ENCODE results near the gene DCUN1D1.

DCUN1D1 gene

DNA sequence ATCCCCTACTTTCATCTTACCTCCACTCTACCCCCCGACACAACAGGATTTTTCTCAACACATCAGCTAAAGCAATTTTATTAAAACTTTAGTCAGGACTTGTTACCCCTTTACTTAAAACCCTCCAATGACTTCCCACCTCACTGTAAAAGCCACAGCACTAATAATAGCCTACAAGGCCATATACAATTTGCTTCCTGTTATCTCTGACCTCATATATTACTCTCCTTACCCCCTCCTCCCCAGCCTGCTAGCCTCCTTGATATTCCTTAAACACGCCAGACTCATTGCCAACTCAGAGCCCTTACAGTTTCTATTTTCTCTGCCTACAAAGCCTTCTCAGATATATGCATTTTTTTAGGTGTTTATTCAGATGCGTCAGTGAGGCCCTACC is 54.4 kb downstream of the DCUN1D1 start:
- TF ChIP-seq, protein P1, sequence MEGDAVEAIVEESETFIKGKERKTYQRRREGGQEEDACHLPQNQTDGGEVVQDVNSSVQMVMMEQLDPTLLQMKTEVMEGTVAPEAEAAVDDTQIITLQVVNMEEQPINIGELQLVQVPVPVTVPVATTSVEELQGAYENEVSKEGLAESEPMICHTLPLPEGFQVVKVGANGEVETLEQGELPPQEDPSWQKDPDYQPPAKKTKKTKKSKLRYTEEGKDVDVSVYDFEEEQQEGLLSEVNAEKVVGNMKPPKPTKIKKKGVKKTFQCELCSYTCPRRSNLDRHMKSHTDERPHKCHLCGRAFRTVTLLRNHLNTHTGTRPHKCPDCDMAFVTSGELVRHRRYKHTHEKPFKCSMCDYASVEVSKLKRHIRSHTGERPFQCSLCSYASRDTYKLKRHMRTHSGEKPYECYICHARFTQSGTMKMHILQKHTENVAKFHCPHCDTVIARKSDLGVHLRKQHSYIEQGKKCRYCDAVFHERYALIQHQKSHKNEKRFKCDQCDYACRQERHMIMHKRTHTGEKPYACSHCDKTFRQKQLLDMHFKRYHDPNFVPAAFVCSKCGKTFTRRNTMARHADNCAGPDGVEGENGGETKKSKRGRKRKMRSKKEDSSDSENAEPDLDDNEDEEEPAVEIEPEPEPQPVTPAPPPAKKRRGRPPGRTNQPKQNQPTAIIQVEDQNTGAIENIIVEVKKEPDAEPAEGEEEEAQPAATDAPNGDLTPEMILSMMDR (conservative IDR thresholded peaks at IDR 0.05), result no peak

DNA sequence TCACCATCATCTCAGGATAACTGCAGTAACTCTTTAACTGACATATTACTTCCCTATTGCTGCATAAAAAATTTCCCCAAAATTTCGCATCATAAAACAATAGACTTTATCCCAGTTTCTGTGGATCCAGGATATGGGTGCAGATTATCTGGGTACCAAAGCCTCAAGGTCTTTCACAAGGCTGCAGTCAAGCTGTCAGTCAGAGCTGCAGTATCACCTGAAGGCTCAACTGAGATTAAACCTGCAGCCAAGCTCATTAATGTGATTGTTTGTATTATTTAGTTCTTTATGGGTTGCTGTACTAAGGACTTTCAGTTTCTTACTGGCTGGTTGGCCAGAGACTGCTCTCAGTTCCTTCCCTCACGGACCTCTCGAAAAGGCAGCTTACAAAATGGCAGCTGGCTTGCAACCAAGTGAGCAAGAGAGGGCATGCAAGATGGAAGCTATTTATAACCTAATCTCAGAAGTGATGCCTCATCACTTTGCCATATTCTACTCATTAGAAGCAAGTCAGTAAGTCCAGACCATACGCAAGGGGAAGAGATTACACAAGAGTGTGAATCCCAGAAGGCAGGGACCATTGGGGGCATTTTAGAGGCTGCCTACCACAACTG is 54.9 kb downstream of the DCUN1D1 start:
- no peak overlapping the region for H3K27ac ChIP-seq
- TF ChIP-seq, protein P1 (conservative IDR thresholded peaks at IDR 0.05), result no peak

More for the DNA sequence above, 54.4 kb downstream of the DCUN1D1 start:
- no peak overlapping the region for H3K27ac ChIP-seq

DNA sequence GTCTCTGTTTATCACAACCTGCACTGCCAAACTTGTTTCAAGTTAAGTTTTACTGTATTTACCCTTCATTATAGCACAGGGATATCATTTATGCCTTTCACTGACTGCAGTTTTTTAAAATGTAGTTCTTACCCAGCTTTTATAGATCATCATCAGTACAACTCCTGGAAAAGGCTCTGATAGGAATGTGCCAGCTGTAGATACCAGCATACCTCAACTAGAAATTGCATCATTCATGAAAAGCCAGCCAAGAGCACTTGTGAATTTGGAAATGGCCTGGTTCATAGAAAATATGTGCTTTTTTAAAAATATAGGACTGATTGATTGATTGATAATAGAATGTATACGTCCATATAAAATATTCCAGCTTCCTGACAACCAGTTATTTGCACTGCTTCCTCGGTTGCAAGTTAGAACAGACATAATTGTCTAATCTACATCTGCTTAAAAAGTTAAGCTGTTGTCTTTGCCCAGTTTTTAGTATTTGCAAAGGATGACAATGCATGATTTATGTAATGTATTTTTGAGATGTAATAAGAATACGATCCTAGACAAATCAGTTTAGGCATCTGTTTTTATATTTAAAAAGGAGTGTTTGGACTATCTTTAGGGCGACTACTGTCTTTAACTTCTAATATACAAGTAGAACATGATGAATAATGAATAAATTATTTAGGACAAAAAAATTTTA is 58.5 kb downstream of the DCUN1D1 start:
- TF ChIP-seq, protein P1 (conservative IDR thresholded peaks at IDR 0.05), result no peak
- peak overlapping the region; percentile 73 for H3K27ac ChIP-seq

DNA sequence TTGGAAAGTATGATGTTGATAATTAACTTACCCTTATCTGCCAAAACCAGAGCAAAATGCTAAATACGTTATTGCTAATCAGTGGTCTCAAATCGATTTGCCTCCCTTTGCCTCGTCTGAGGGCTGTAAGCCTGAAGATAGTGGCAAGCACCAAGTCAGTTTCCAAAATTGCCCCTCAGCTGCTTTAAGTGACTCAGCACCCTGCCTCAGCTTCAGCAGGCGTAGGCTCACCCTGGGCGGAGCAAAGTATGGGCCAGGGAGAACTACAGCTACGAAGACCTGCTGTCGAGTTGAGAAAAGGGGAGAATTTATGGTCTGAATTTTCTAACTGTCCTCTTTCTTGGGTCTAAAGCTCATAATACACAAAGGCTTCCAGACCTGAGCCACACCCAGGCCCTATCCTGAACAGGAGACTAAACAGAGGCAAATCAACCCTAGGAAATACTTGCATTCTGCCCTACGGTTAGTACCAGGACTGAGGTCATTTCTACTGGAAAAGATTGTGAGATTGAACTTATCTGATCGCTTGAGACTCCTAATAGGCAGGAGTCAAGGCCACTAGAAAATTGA is 59.7 kb downstream of the DCUN1D1 start:
- peak overlapping the region; percentile 73 for H3K27ac ChIP-seq
- TF ChIP-seq, protein P1 (conservative IDR thresholded peaks at IDR 0.05), result no peak

DNA sequence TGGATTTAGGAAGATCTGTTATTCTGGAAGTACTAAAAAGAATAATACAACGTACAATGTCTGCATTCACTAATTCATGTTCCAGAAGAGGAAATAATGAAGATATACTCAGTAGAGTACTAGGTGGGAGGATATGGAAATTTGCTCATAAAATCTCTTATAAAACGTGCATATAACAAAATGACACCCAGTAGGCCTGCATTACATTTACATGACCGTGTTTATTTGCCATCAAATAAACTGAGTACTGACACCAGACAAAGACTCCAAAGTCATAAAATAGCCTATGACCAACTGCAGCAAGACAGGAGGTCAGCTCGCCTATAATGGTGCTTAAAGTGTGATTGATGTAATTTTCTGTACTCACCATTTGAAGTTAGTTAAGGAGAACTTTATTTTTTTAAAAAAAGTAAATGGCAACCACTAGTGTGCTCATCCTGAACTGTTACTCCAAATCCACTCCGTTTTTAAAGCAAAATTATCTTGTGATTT is 60.4 kb downstream of the DCUN1D1 start:
- TF ChIP-seq, protein P1 (conservative IDR thresholded peaks at IDR 0.05), result no peak
- H3K27ac ChIP-seq, result peak overlapping the region; percentile 73

DNA sequence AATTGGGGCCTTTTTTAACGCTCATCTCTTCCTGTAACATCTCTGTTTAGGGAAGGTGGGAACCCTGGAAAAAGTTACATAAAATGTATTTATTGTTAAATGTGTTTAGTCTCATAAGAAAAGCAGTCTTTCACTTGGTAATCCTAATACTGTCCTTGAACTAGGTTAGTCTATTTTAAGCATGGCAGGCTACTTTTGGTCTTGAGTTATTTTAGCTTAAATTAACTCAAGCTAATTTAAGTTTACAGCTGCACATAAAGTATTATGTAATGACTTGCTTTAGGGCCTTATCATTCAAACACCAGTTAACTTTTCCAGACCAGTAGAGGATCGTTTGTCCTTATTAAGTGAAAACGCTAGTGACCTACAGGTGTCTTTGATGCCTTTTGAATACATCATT is 63.2 kb downstream of the DCUN1D1 start:
- no peak overlapping the region for H3K27ac ChIP-seq
- TF ChIP-seq, protein P1 (conservative IDR thresholded peaks at IDR 0.05), result no peak

DNA sequence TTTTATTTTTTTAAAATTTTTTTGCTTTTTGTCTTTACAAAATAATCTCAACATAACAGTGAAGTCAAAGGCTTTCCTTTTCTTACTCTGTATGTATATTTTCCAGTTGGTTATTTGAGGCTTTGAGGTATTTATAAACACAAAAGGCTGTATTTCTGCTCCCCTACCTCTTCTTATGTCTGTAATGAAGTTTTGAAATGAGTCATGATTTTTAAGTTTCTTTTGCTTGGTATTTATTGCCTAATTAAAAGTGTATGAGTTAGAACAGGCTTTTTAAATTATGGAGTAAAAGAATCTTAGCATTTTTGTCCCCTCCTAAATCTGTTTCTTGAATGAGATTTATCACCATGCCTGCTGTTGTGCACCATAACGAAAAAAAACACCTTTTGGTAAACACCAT is 66.0 kb downstream of the DCUN1D1 start:
- TF ChIP-seq, protein P1 (conservative IDR thresholded peaks at IDR 0.05), result no peak

More for the DNA sequence above, 66.0 kb downstream of the DCUN1D1 start:
- peak overlapping the region; percentile 50 for H3K27ac ChIP-seq
